Heart left ventricle (tissue), 13 donors: ENCODE data around the gene C1orf105.
A peak's percentile ranks its signal among the peaks of the same experiment; 100 is the strongest.

Experiments used
- CTCF ChIP-seq, 12 donors: fragments of 200-600 bp; sonication (generic) in 4 of 12; IDR thresholded peaks; one replicate each; pipeline versions ENCODE4 v1.5.0 to v1.8.0; 2018 to 2022; ENCODE audit warnings: antibody characterized with exemption in 12 of 12, mild to moderate bottlenecking in 5 of 12
- POLR2A ChIP-seq, 2 donors: fragments of 450-650 bp; IDR thresholded peaks; one replicate each; pipeline ENCODE4 v1.6.1; 2017; ENCODE audit warnings: antibody characterized with exemption in 2 of 2, mild to moderate bottlenecking in 2 of 2, moderate library complexity in 2 of 2
- donor health status: ischemic (EF 13 %, LVEDD 7.1; RV severe dilation, severe dysfunction).
- donor health status: DM: no; HTN: yes; CAD: no.
- donor health status: DM: no; HTN: no; CAD: no.
- donor health status: ischemic (EF 25% LVEDD 6.9; RV normal size, moderate dysfunction).
- donor health status: ischemic (EF 25% LVEDD 5.7; RV mildly dilated, moderate dysfunction).
- donor health status: ischemic (EF 35%, LVEDD 5.7; RV mildly dilated, moderate dysfunction).
- donor health status: nonischemic (EF 11% LVEDD 7.7; RV severe dilation, severe dysfunction).
- donor health status: DM: yes; HTN: yes; CAD: no.
- donor health status: PGD.
- donor health status: ischemic (EF 29% LVEDD 5.4; RV normal size, mild dysfunction).
- donor health status: nonischemic (EF 23%, LVEDD 6.1; RV moderate dilation, normal function).

- TF ChIP-seq CTCF (IDR thresholded peaks at IDR 0.05) (peak; percentile 42 to 82 (median 67)), POLR2A (IDR thresholded peaks at IDR 0.05) (no peak)
Observed at GRCh38 chr1:172429331-172430127, 9.0 kb downstream of the C1orf105 start.
